Suprapubic skin (tissue), 4 donors: ENCODE data around the gene SLC35F1. TPM values are rescaled to one million over a fixed set of nuclear protein-coding genes. Genes with fewer than 3 reads are reported as not detected.

Experiments used
- DNase-seq, 2 donors: peaks; one replicate each; pipeline ENCODE4 v3.0.0-alpha.2; 2019; ENCODE audit warnings: low spot score in 2 of 2
- H3K27ac ChIP-seq: fragments of 200-600 bp; sonication (generic); one replicate; pipeline ENCODE4 v1.5.1; 2019
- H3K27me3 ChIP-seq: fragments of 200-600 bp; sonication (generic); one replicate; pipeline ENCODE4 v1.5.1; 2019
- H3K36me3 ChIP-seq: fragments of 200-600 bp; sonication (generic); one replicate; pipeline ENCODE4 v1.5.1; 2019
- H3K4me1 ChIP-seq: fragments of 200-600 bp; sonication (generic); one replicate; pipeline ENCODE4 v1.5.1; 2019
- H3K4me3 ChIP-seq: fragments of 200-600 bp; sonication (generic); one replicate; pipeline ENCODE4 v1.5.1; 2019; ENCODE audit warnings: mild to moderate bottlenecking
- H3K9me3 ChIP-seq: fragments of 200-600 bp; sonication (generic); one replicate; pipeline ENCODE4 v1.5.1; 2019
- EP300 ChIP-seq: sonication (generic); formaldehyde crosslinking; IDR thresholded peaks from one replicate; pipeline ENCODE4 v1.6.1; 2017; ENCODE audit warnings: antibody characterized with exemption
- POLR2A ChIP-seq, 2 donors: fragments of 450-650 bp; IDR thresholded peaks; one replicate each; pipeline ENCODE4 v1.6.1; 2017; ENCODE audit warnings: antibody characterized with exemption in 2 of 2, mild to moderate bottlenecking in 2 of 2, moderate library complexity in 2 of 2
- POLR2AphosphoS5 ChIP-seq, 3 donors: sonication (generic); formaldehyde crosslinking; IDR thresholded peaks; one replicate each; pipeline ENCODE4 v1.6.1; 2017; ENCODE audit warnings: antibody characterized with exemption in 3 of 3
- WGBS: methylation state at CpG from one replicate; pipeline ENCODE4 v1.1.5; 2018; 5-methylcytosine and 5-hydroxymethylcytosine counted together
- total RNA-seq, 4 donors: library from RNA; depleted of rRNA; stranded (reverse); fragments of >200 nt; gene quantifications; one replicate each; pipeline ENCODE4 v1.1.0, GENCODE V29; 2016
- TF ChIP-seq, protein P1 (sequence below), 2 donors: fragments of 200-600 bp in 1 of 2; fragments of 450-650 bp in 1 of 2; sonication (generic) in 1 of 2; IDR thresholded peaks; one replicate each; pipeline ENCODE4 v1.5.1; 2016 to 2019; ENCODE audit warnings: antibody characterized with exemption in 2 of 2, mild to moderate bottlenecking in 1 of 2, moderate library complexity in 1 of 2

The SLC35F1 gene
- total RNA-seq, 4 donors from 2014 or later: 0.34 to 1.1 (median 0.95) TPM

DNA sequence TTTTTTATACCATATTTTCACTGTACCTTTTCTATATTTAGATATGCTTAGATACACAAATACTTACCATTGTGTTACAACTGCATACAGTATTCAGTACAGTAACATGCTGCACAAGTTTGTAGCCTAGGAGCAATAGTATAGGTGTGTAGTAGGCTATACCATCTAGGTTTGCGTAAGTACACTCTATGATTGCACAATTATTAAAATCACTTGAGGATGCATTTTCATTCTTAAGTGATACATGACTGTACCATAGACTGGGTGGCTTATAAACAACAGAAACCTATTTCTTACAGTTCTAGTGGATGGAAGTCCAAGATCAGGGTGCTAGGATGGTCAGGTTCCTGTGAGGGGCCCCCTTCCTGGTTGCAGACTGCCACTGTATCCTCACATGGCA is 234.1 kb downstream of the SLC35F1 start:
- DNase-seq: no peak
- H3K4me3 ChIP-seq: no peak overlapping the region
- H3K27me3 ChIP-seq: no peaks in the 10 kb centered on the region
- WGBS: 95% methylated on average over 1 of the region's 1 CpG
- H3K36me3 ChIP-seq: no peaks in the 10 kb centered on the region
- H3K27ac ChIP-seq: no peak overlapping the region
- TF ChIP-seq EP300 (no peak), POLR2A (IDR thresholded peaks at IDR 0.05) (no peak), POLR2AphosphoS5 (IDR thresholded peaks at IDR 0.05) (no peak)
- TF ChIP-seq, protein P1, sequence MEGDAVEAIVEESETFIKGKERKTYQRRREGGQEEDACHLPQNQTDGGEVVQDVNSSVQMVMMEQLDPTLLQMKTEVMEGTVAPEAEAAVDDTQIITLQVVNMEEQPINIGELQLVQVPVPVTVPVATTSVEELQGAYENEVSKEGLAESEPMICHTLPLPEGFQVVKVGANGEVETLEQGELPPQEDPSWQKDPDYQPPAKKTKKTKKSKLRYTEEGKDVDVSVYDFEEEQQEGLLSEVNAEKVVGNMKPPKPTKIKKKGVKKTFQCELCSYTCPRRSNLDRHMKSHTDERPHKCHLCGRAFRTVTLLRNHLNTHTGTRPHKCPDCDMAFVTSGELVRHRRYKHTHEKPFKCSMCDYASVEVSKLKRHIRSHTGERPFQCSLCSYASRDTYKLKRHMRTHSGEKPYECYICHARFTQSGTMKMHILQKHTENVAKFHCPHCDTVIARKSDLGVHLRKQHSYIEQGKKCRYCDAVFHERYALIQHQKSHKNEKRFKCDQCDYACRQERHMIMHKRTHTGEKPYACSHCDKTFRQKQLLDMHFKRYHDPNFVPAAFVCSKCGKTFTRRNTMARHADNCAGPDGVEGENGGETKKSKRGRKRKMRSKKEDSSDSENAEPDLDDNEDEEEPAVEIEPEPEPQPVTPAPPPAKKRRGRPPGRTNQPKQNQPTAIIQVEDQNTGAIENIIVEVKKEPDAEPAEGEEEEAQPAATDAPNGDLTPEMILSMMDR (IDR thresholded peaks at IDR 0.05): no peak
- no peaks in the 10 kb centered on the region for H3K9me3 ChIP-seq
- H3K4me1 ChIP-seq: no peaks in the 10 kb centered on the region

- no peaks in the 10 kb centered on the region for H3K36me3 ChIP-seq
- H3K4me3 ChIP-seq: no peak overlapping the region
- no peaks in the 10 kb centered on the region for H3K9me3 ChIP-seq
- no peak overlapping the region for H3K27ac ChIP-seq
- no peaks in the 10 kb centered on the region for H3K27me3 ChIP-seq
- TF ChIP-seq EP300: no peak
- DNase-seq: no peak
- 46% methylated on average over 1 of the region's 1 CpG for WGBS
- no peaks in the 10 kb centered on the region for H3K4me1 ChIP-seq
Observed at GRCh38 chr6:118146584-118146983, 239.5 kb downstream of the SLC35F1 start.

- Histone ChIP-seq H3K4me1 (no peaks in the 10 kb centered on the region), H3K4me3 (no peak overlapping the region), H3K27ac (no peak overlapping the region), H3K9me3 (no peaks in the 10 kb centered on the region), H3K27me3 (no peaks in the 10 kb centered on the region), H3K36me3 (no peaks in the 10 kb centered on the region)
- DNase-seq: no peak
- TF ChIP-seq POLR2AphosphoS5 (IDR thresholded peaks at IDR 0.05): no peak
- TF ChIP-seq POLR2A (IDR thresholded peaks at IDR 0.05): no peak
- TF ChIP-seq EP300: no peak
- TF ChIP-seq, protein P1 (IDR thresholded peaks at IDR 0.05): no peak
- 87% methylated on average over 5 of the region's 5 CpGs for WGBS
Observed at GRCh38 chr6:118147511-118147910, 240.4 kb downstream of the SLC35F1 start.

- H3K36me3 ChIP-seq: no peaks in the 10 kb centered on the region
- TF ChIP-seq POLR2A (IDR thresholded peaks at IDR 0.05): no peak
- no peak for TF ChIP-seq POLR2AphosphoS5 (IDR thresholded peaks at IDR 0.05)
- TF ChIP-seq, protein P1 (IDR thresholded peaks at IDR 0.05): no peak
- no peak for TF ChIP-seq EP300
- no peak overlapping the region for H3K27ac ChIP-seq
- H3K4me3 ChIP-seq: no peak overlapping the region
- WGBS: 87% methylated on average over 2 of the region's 2 CpGs
- H3K4me1 ChIP-seq: no peaks in the 10 kb centered on the region
- H3K27me3 ChIP-seq: no peaks in the 10 kb centered on the region
- DNase-seq: no peak
- H3K9me3 ChIP-seq: no peaks in the 10 kb centered on the region
Observed at GRCh38 chr6:118148561-118148960, 241.5 kb downstream of the SLC35F1 start.

DNA sequence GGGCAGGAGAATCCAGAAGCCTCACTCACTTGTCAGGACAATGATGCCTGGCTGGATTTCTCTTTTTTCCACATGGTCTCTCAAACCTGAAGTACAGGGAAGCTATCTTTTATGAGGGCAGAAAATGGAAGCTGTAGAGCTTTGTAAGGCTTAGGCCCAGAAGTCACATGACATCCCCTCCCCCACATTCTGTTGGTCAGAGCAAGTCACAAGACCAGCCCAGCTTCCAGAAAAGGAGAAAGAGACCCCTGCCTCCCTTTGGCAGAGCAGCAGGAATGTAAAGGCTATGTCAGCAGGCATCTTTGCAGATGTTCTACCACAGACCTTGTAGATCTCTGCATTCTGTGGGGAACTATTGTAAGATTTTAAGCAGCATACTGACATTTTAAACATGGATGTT is 245.5 kb downstream of the SLC35F1 start:
- no peak for DNase-seq
- no peak overlapping the region for H3K27ac ChIP-seq
- H3K4me3 ChIP-seq: no peak overlapping the region
- no peak for TF ChIP-seq POLR2AphosphoS5 (IDR thresholded peaks at IDR 0.05)
- TF ChIP-seq EP300: no peak
- TF ChIP-seq, protein P1 (IDR thresholded peaks at IDR 0.05): no peak
- TF ChIP-seq POLR2A (IDR thresholded peaks at IDR 0.05): no peak
- no peaks in the 10 kb centered on the region for H3K4me1 ChIP-seq
- no peaks in the 10 kb centered on the region for H3K36me3 ChIP-seq
- H3K9me3 ChIP-seq: no peaks in the 10 kb centered on the region
- H3K27me3 ChIP-seq: no peaks in the 10 kb centered on the region

DNA sequence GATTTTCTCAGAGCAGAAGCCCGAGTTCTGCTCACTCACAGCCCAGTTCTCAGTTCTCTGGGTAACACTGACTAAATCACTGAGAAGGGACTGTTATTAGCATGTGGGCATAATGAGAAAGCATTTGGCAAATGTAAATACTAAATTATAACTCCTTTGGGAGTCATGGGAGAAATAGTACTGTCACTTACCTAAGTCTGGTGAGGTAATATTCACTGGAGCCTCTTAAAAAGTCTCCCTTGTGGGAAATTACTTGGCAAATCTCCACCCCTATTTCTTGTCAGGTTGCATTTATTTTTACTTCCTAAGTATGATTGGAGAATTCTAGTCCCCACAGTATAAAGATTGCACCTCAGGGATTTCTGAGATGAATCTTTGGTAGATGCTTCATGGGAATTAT is 254.3 kb downstream of the SLC35F1 start:
- Histone ChIP-seq H3K27me3 (no peaks in the 10 kb centered on the region), H3K36me3 (no peaks in the 10 kb centered on the region), H3K27ac (no peak overlapping the region), H3K4me3 (no peak overlapping the region), H3K9me3 (no peaks in the 10 kb centered on the region), H3K4me1 (no peaks in the 10 kb centered on the region)
- TF ChIP-seq, protein P1 (IDR thresholded peaks at IDR 0.05): no peak
- TF ChIP-seq EP300 (no peak), POLR2A (IDR thresholded peaks at IDR 0.05) (no peak), POLR2AphosphoS5 (IDR thresholded peaks at IDR 0.05) (no peak)
- 71% methylated on average over 1 of the region's 1 CpG for WGBS
- DNase-seq: no peak
